Measurements from ENCODE around the gene MGLL.
A peak's percentile ranks its signal among the peaks of the same experiment; 100 is the strongest.

DNA sequence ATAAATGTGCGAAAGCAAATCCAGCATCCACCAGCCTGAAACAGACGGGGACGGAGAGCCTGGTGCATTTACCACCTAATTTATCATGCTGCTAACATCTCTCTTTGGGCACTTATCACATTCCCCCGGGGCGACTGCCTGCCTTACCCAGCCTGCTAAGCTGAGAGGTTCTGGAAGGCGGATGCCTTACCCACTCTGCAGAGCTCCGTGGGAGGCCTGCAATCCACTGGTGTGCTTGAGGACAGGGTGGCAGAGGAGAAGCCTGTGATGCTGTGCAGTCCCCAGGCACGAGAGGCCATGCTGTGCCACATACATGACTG is 25.5 kb downstream of the MGLL start:
- TF ChIP-seq GATA3 (IDR thresholded peaks at IDR 0.05; ENCODE audit: low read depth, low read length) (peak; percentile 57), GATA2 (IDR thresholded peaks at IDR 0.05; ENCODE audit: low read depth, low read length) (peak; percentile 88)
